GM18508 (cell line): Measurements from ENCODE around the gene RAI1.
"Not testable (repeated sequence)": the region's sequence is repeated elsewhere in the genome, so short reads cannot be mapped to it uniquely, and the experiment has no call there.

Experiments used
- ATAC-seq: cut with Tn5 transposase; IDR thresholded peaks from one replicate; pipeline ENCODE4 v1.9.1; 2021; ENCODE audit warnings: moderate number of reproducible peaks; ENCODE audit not compliant: insufficient read depth, unreplicated experiment

The RAI1 gene

GRCh38 chr17:17681187-17681743 lies at the start of gene RAI1:
RAI1 (plus strand) TSS chr17:17681458; CDS start chr17:17792949, 111,491 bp downstream.
- no peak for ATAC-seq

DNA sequence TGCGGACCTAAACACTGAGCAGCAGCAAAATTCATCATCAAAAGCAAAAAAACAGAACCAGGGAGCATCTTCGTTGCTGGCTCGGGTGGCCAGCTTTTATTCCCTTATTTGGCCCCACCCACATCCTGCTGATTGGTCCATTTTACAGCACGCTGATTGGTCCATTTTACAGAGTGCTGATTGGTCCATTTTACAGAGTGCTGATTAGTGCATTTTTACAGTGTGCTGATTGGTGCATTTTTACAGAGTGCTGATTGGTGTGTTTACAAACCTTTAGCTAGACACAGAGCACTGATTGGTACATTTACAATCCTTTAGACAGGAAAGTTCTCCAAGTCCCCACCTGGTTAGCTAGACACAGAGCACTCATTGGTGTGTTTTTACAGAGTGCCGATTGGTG lies 48.6 kb upstream of the RAI1 start:
- not testable (repeated sequence) for ATAC-seq

DNA sequence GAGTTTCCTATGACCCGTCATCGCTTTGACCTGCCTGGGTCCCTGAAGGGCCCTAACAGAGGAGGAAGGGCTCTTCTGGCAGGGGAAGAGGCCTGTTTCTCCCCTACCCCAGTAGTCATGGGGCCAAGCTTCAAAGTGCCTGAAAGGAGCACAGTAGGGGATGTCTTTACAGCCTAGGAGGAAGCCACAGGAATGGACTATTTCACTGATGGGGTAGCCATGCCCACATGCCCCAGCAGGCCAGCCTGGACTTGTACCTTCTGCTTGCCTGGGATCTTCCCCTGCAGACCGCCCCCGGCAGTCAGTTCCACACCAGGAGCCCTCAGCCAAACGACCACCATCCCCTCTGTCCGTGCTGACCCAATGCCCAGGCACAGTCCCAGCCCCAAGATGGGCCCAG lies 47.9 kb upstream of the RAI1 start:
- no peak for ATAC-seq

- no peak for ATAC-seq
Measured at GRCh38 chr17:17635126-17635525, 46.1 kb upstream of the RAI1 start.

DNA sequence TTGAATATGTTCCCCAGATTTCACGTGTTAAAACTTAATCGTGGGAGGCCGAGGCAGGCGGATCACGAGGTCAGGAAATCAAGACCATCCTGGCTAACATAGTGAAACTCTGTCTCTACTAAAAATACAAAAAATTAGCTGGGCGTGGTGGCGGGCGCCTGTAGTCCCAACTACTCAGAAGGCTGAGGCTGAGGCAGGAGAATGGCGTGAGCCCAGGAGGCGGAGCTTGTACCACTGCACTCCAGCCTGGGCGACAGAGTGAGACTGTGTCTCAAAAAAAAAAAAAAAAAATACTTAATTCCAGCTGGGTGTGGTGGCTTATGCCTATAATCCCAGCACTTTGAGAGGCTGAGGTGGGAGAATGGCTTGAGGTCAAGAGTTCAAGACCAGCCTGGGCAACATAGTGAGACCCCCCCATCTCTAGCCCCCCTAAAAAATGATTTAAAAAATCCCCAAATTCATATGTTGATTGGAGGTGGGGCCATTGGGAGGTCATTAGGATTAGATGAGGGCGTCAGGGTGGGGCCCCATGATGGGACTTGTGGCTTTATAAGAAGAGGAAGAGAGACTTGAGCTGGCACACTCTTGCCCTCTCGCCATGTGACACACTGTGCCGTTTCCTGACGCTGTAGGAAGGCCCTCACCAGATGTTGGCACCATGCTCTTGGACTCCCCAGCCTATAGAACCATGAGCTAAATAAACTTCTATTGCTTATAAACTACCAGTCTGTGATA lies 45.6 kb upstream of the RAI1 start:
- not testable (repeated sequence) for ATAC-seq

- ATAC-seq: no peak
Measured at GRCh38 chr17:17636272-17636885, 44.9 kb upstream of the RAI1 start.

GRCh38 chr17:17638467-17638866 lies 42.8 kb upstream of the RAI1 start:
- ATAC-seq: no peak

DNA sequence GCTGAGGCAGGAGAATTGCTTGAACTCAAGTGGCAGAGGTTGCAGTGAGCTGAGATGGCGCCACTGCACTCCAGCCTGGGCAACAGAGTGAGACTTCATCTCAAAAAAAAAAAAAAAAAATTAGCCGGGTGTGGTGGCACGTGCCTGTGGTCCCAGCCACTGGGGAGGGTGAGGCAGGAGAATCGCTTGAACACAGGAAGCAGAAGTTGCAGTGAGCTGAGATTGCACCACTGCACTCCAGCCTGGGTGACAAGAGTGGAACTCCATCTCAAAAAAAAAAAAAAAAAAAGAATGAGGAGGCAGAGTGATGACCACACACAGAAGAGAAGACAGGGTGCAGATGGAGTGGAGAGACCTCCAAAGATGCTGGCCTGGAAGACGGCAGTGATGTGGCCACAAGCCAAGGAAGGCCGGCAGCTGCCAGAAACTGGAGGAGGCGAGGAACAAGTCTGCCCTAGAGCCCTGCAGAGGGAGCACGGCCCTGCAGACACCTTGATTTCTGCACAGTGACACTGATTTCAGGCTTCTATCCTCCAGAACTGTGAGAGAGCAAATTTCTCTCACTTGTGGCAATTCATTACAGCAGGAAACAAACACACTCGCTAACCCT lies 41.5 kb upstream of the RAI1 start:
- not testable (repeated sequence) for ATAC-seq

DNA sequence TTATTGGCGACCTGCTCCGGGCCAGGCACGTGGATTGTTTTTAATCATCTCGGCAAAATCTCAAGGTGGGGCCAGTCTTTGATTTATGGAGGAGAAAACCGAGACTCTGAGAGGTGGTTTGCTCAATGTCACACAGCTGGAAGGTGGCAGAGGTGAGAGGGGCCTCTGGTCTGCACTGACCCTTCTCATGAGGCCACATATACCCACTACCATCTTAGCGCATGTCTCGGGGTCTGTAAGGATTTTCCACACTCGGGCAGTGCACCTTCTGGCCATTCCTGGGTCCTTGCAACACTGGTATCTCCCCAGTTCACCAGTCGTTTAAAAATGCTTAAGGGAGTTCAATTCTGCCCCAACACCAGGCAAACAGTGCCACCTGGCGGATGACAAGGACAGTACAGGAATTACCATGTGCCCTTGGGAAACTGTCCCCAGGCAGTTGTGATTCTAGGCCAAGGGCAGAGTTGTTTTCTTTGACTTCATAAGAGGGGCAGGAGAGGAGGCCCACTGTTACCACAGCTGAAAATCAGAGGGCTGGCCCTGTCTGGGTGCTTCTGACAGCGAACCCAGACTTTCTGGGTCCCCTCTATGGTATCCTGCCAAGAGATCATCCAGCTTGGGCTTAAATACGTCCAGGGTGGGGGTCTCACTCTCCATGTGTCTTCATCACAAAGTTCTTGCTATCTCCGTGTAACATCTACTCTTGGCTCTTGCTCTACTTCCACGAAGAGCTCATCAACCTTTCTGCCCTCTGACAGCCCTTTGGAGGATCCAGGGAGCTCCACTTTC lies 39.4 kb upstream of the RAI1 start:
- ATAC-seq: no peak

DNA sequence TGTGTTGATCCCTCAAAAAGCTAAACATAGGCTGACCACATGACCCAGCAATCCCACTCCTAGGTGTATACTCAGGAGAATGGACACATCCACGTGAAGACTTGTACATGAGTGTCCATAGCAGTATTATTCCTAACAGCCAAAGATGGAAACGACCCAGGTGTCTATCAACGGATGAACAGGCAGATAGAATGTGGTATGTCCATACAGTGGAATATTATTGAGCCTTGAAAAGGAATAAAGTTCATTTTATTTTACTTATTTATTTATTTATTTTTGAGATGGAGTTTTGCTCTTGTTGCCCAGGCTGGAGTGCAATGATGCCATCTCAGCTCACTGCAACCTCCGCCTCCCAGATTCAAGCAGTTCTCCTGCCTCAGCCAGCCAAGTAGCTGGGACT lies 36.1 kb upstream of the RAI1 start:
- ATAC-seq: not testable (repeated sequence)

- ATAC-seq: no peak
Measured at GRCh38 chr17:17645961-17646360, 35.3 kb upstream of the RAI1 start.

- ATAC-seq: no peak
Measured at GRCh38 chr17:17647524-17648178, 33.6 kb upstream of the RAI1 start.

- no peak for ATAC-seq
Measured at GRCh38 chr17:17648762-17649161, 32.5 kb upstream of the RAI1 start.

DNA sequence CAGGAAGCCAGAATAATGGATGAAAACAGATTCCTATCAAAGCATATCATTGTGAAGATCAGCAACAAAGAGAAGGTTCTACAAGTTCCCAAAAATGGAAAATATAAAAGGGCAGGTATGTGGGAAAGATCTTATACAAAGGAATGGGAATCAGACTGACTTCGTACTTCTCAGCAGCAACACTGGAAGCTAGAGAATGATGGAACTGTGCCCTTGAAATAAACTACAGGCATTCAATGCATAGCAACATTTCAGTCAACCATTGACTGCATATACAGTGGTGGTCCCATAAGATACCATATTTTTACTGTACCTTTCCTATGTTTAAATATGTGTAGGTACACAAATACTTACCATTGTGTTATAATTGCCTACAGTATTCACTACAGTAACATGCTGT lies 30.3 kb upstream of the RAI1 start:
- no peak for ATAC-seq

DNA sequence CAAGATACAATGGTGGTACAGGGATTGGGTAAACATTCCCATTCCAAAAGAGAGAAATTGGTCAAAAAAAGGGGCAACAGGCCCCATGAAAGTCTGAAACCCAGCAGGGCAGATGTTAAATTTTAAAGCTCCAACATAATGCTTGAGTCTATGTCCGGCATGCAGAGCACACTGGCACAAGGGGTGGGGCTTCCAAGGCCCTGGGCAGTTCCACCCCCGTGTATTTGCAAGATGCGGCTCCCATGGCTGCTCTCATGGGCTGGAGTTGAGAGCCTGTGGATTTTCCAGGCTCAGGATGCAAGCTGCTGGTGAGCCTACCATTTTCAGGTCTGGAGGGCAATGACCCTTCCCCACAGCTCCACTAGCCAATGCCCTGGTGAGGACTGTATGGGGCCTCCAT lies 27.9 kb upstream of the RAI1 start:
- ATAC-seq: no peak

DNA sequence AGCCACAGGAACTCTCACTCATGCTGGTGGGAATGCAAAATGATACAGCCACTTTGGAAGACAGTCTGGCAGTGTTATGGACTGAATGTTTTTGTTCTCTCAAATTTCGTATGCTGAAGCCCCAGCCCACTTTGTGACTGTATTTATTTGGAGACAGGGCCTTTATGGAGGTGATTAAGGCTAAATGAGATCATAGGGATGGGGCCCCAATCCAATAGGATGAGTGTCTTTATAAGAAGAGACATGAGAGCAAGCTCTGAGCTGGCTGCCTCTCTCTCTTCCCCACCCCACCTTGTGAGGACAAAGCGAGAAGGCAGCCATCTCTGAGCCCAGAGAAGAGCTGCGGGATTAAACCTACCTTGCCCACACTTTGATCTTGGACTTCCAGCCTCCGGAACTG lies 21.9 kb upstream of the RAI1 start:
- no peak for ATAC-seq

GRCh38 chr17:17661134-17661533 lies 20.1 kb upstream of the RAI1 start:
- ATAC-seq: no peak

- ATAC-seq: no peak
Measured at GRCh38 chr17:17661834-17662385, 19.3 kb upstream of the RAI1 start.

DNA sequence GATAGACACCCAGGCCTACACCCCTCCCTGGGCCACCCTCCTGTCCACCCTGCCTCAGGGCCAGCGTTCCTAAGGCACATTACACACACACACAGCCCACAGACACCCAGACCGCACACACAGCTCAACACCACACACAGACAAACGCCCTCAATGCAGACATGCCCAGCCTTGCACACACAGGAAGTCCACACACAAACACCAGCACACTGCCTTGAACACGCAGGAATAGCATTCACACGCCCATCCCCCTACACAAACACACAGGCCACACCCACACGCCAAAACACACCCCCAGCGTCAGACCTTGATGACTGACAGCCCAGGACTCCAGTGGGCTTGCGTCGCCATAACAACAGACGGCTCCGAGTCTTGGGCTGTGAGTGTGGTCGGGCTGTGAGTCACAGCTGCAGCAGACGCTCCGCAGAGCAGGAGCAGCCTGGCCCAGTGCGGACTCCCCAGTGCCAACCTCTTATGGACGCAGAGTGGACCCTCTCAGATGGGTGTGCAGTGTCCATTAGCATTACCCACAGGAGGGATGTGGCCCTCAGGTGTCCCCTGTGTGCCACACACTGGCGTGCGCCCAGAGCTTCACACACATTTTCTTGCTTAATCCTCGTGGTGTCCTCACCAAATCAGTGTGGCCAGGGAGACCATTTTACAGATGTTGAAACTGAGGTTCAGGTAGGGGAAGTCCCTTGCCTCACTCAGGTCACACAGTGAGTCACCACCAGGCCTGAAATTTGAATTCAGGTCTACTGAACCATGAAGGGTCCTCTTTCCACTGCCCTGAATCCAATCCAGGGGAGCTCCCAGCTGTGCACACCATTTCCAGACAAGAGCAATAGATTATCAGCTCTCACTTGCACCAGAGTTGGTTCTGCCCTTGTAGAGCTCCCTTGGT lies 17.8 kb upstream of the RAI1 start:
- ATAC-seq: no peak
